HS-27A (cell line): ENCODE measurements around the gene UBN2.

Experiments used
- DNase-seq: peaks from one replicate; pipeline ENCODE4 v3.0.0-alpha.2; 2012; ENCODE audit warnings: low read depth, missing footprints

The UBN2 gene

GRCh38 chr7:139355320-139355719, 124.3 kb downstream of the UBN2 start:
- no peak for DNase-seq
